CD4-positive, alpha-beta T cell (primary cell): ENCODE measurements around the gene SHISA6. TPM values are rescaled to one million over a fixed set of nuclear protein-coding genes. Genes with fewer than 3 reads are reported as not detected.

ENCODE experiments used
- ATAC-seq: fragments of 200-7000 bp; cut with Tn5 transposase; one replicate; pipeline ENCODE4 v1.10.0; 2022; ENCODE audit warnings: mild to moderate bottlenecking; ENCODE audit not compliant: poor library complexity
- CTCF ChIA-PET: fragments of 350-600 bp; sonication (Branson Sonifier 250); formaldehyde crosslinking; loops from one replicate; lab custom pipeline; 2021; ENCODE audit warnings: antibody characterized with exemption, inconsistent platforms; lab: Charles Lee
- POLR2A ChIA-PET: fragments of 350-600 bp; sonication (Branson Sonifier 250); formaldehyde crosslinking; loops from one replicate; lab custom pipeline; 2021; ENCODE audit warnings: antibody characterized with exemption, inconsistent platforms; lab: Charles Lee
- DNase-seq, 14 experiments: peaks; one replicate each; pipeline ENCODE4 v3.0.0-alpha.2; 2013 to 2020; ENCODE audit warnings: mixed read lengths in 2 of 14
- H3K27ac ChIP-seq, 2 donors: one replicate each; pipeline versions ENCODE4 v1.5.1 to v1.7.0; 2013; ENCODE audit warnings: low read length in 2 of 2, low read depth in 1 of 2, mild to moderate bottlenecking in 1 of 2
- H3K27me3 ChIP-seq, 2 experiments: 1 replicate in 1 of 2; 2 replicates in 1 of 2; pipeline versions ENCODE4 v1.6.1 to v1.7.0; 2013; ENCODE audit warnings: low read length in 2 of 2, control low read depth in 1 of 2, mild to moderate bottlenecking in 1 of 2, moderate library complexity in 1 of 2; ENCODE audit not compliant: insufficient read depth in 2 of 2, control insufficient read depth in 1 of 2
- H3K36me3 ChIP-seq: one replicate; pipeline ENCODE4 v1.6.1; 2013; ENCODE audit warnings: low read length, control low read depth; ENCODE audit not compliant: insufficient read depth
- H3K4me1 ChIP-seq: one replicate; pipeline ENCODE4 v1.6.1; 2013; ENCODE audit warnings: low read length, control low read depth; ENCODE audit not compliant: insufficient read depth
- H3K4me3 ChIP-seq: one replicate; pipeline ENCODE4 v1.5.1; 2013; ENCODE audit warnings: mild to moderate bottlenecking, low read length, moderate library complexity
- H3K9me3 ChIP-seq, 2 experiments: 1 replicate in 1 of 2; 2 replicates in 1 of 2; pipeline versions ENCODE4 v1.6.1 to v1.7.0; 2013; ENCODE audit warnings: low read length in 2 of 2, mild to moderate bottlenecking in 2 of 2, control low read depth in 1 of 2, moderate library complexity in 1 of 2; ENCODE audit not compliant: control insufficient read depth in 1 of 2, insufficient read depth in 1 of 2
- H3K27ac Mint-ChIP-seq: one replicate; pipeline ENCODE4 v1.8.0; 2020; ENCODE audit warnings: mixed read lengths
- H3K27me3 Mint-ChIP-seq: one replicate; pipeline ENCODE4 v1.8.0; 2021; ENCODE audit warnings: mixed read lengths
- H3K36me3 Mint-ChIP-seq: one replicate; pipeline ENCODE4 v1.8.0; 2021; ENCODE audit warnings: low read depth, mixed read lengths
- H3K4me1 Mint-ChIP-seq: one replicate; pipeline ENCODE4 v1.8.0; 2021; ENCODE audit warnings: low read depth, mixed read lengths
- H3K4me3 Mint-ChIP-seq: one replicate; pipeline ENCODE4 v1.8.0; 2020; ENCODE audit warnings: mild to moderate bottlenecking, mixed read lengths
- H3K9me3 Mint-ChIP-seq: one replicate; pipeline ENCODE4 v1.8.0; 2020; ENCODE audit warnings: mixed read lengths
- CTCF ChIP-seq: fragments of 200-600 bp; IDR thresholded peaks from one replicate; pipeline ENCODE4 v1.8.0; 2022; ENCODE audit warnings: antibody characterized with exemption, mild to moderate bottlenecking
- intact Hi-C, 2 experiments: fragments of 100-400 bp; cut with DNase I in 1 of 2; cut with micrococcal nuclease in 1 of 2; formaldehyde crosslinking; loops; one replicate each; pipeline versions ENCODE4 v1.15.1 to v1.9.0; 2023 to 2025; cut with DNase I, micrococcal nuclease
- total RNA-seq, 174 experiments: library from RNA in 2 of 174; stranded (reverse) in 2 of 174; gene quantifications; one replicate each; pipeline ENCODE4 v1.2.3 and lab custom pipeline; 2021 to 2026

SHISA6 gene
- total RNA-seq, 2 experiments from 2014 or later: not detected

- intact Hi-C loops: loop anchor here in 1 of 2 experiments (10.0 kb wide), 1 partner anchor 56 kb away; no protein-coding TSS in a partner anchor
- H3K27ac Mint-ChIP-seq: no peak overlapping the region
- no peaks in the 10 kb centered on the region for H3K4me1 Mint-ChIP-seq
- H3K27ac ChIP-seq: no peak overlapping the region
- CTCF ChIA-PET: no interaction called here
- H3K27me3 Mint-ChIP-seq: no peaks in the 10 kb centered on the region
- peaks cover 17% of the 10 kb centered on the region for H3K9me3 Mint-ChIP-seq
- H3K27me3 ChIP-seq: no peaks in the 10 kb centered on the region
- no peaks in the 10 kb centered on the region for H3K36me3 Mint-ChIP-seq
- H3K36me3 ChIP-seq: no peaks in the 10 kb centered on the region
- no peak overlapping the region for H3K4me3 Mint-ChIP-seq
- POLR2A ChIA-PET: no interaction called here
- DNase-seq (no peak), ATAC-seq (no peak)
- TF ChIP-seq CTCF: no peak
- peaks cover 0 to 6% of the 10 kb centered on the region in 2 experiments for H3K9me3 ChIP-seq
- H3K4me3 ChIP-seq: no peak overlapping the region
- no peaks in the 10 kb centered on the region for H3K4me1 ChIP-seq
These were observed 200.0 kb downstream of the SHISA6 start for GRCh38 chr17:11441004-11441403.

GRCh38 chr17:11446316-11446715 lies 205.3 kb downstream of the SHISA6 start:
- no peak overlapping the region for H3K4me3 Mint-ChIP-seq
- Histone ChIP-seq H3K9me3 (peaks cover 0 to 21% of the 10 kb centered on the region in 2 experiments), H3K4me1 (no peaks in the 10 kb centered on the region), H3K36me3 (no peaks in the 10 kb centered on the region), H3K27ac (no peak overlapping the region), H3K4me3 (no peak overlapping the region), H3K27me3 (no peaks in the 10 kb centered on the region)
- no peaks in the 10 kb centered on the region for H3K36me3 Mint-ChIP-seq
- TF ChIP-seq CTCF: no peak
- intact Hi-C loops: loop anchor here in 1 of 2 experiments (10.0 kb wide), 1 partner anchor 62 kb away; no protein-coding TSS in a partner anchor
- no peaks in the 10 kb centered on the region for H3K27me3 Mint-ChIP-seq
- no peak for DNase-seq
- CTCF ChIA-PET: no interaction called here
- no peak for ATAC-seq
- H3K4me1 Mint-ChIP-seq: no peaks in the 10 kb centered on the region
- POLR2A ChIA-PET: no interaction called here
- peaks cover 7% of the 10 kb centered on the region for H3K9me3 Mint-ChIP-seq
- no peak overlapping the region for H3K27ac Mint-ChIP-seq

GRCh38 chr17:11454096-11454495 lies 213.1 kb downstream of the SHISA6 start:
- no peak overlapping the region for H3K4me3 ChIP-seq
- no peaks in the 10 kb centered on the region for H3K4me1 ChIP-seq
- no peaks in the 10 kb centered on the region for H3K4me1 Mint-ChIP-seq
- H3K36me3 Mint-ChIP-seq: no peaks in the 10 kb centered on the region
- intact Hi-C loops: no loop called here
- ChIA-PET POLR2A (no interaction called here), CTCF (no interaction called here)
- peaks cover 16% of the 10 kb centered on the region for H3K9me3 Mint-ChIP-seq
- DNase-seq (no peak), ATAC-seq (no peak)
- no peak for TF ChIP-seq CTCF
- H3K9me3 ChIP-seq: peaks cover 0 to 26% of the 10 kb centered on the region in 2 experiments
- H3K27ac ChIP-seq: no peak overlapping the region
- H3K27ac Mint-ChIP-seq: no peak overlapping the region
- H3K27me3 Mint-ChIP-seq: no peaks in the 10 kb centered on the region
- H3K36me3 ChIP-seq: no peaks in the 10 kb centered on the region
- no peaks in the 10 kb centered on the region for H3K27me3 ChIP-seq
- H3K4me3 Mint-ChIP-seq: no peak overlapping the region
